ENCODE measurements around the gene GRM4. TPM values are rescaled to one million over a fixed set of nuclear protein-coding genes. Genes with fewer than 3 reads are reported as not detected.
"Not testable (repeated sequence)": the region's sequence is repeated elsewhere in the genome, so short reads cannot be mapped to it uniquely, and the experiment has no call there.

The GRM4 gene
- total RNA-seq, 1 donor from 2014 or later = 0.29 TPM

DNA sequence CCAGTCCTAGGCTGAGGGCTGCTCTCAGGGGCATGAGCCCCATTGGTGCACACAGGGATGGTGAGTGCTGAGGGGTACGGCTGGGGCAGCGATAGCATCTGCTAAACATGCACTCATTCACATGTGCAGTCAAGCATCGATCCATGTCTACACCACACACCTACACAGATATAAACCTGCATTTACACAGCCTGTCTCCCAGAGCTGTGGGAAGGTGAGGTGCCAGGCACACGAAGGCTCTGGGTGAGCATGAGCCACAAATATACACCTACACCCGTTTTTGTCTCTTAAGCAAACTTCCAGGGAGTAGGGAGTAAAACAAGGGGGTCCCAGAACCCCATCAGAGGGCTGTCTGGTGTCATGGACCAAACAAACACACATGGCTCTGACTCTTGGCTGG is 99.3 kb downstream of the GRM4 start:
- intact Hi-C loops (cut with DNase I) = no loop called here
- H3K27ac ChIP-seq = no peak overlapping the region
- no peaks in the 10 kb centered on the region for H3K9me3 ChIP-seq
- DNase-seq (no peak), ATAC-seq (no peak)
- no peaks in the 10 kb centered on the region for H3K36me3 ChIP-seq
- H3K4me3 ChIP-seq = no peak overlapping the region
- no peaks in the 10 kb centered on the region for H3K27me3 ChIP-seq
- TF ChIP-seq, protein P1, sequence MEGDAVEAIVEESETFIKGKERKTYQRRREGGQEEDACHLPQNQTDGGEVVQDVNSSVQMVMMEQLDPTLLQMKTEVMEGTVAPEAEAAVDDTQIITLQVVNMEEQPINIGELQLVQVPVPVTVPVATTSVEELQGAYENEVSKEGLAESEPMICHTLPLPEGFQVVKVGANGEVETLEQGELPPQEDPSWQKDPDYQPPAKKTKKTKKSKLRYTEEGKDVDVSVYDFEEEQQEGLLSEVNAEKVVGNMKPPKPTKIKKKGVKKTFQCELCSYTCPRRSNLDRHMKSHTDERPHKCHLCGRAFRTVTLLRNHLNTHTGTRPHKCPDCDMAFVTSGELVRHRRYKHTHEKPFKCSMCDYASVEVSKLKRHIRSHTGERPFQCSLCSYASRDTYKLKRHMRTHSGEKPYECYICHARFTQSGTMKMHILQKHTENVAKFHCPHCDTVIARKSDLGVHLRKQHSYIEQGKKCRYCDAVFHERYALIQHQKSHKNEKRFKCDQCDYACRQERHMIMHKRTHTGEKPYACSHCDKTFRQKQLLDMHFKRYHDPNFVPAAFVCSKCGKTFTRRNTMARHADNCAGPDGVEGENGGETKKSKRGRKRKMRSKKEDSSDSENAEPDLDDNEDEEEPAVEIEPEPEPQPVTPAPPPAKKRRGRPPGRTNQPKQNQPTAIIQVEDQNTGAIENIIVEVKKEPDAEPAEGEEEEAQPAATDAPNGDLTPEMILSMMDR (IDR thresholded peaks at IDR 0.05) = no peak
- H3K4me1 ChIP-seq = no peaks in the 10 kb centered on the region

DNA sequence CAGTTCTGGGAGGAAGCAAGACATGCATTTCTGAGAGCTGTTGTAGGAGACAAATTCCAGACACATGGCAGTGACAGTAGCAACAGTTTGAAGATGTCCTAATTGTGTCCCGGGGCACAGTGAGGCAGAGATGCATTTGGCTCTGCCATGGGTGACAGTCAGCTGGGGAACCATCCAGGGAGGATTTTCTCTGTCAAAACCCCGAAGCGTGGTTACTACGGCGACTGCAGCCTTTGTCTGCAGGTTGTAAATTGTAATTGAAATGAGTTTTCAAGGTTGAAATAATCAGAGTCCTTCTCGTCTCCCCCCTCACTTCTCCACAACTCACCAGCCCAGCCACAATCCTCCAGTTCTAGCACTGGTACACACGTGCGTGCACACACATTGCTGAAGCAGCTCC is 100.1 kb downstream of the GRM4 start:
- Histone ChIP-seq H3K9me3 (no peaks in the 10 kb centered on the region), H3K27me3 (no peaks in the 10 kb centered on the region), H3K36me3 (no peaks in the 10 kb centered on the region), H3K4me3 (no peak overlapping the region), H3K4me1 (no peaks in the 10 kb centered on the region), H3K27ac (no peak overlapping the region)
- DNase-seq (no peak), ATAC-seq (no peak)
- intact Hi-C loops (cut with DNase I) = no loop called here
- TF ChIP-seq, protein P1 (IDR thresholded peaks at IDR 0.05) = no peak

DNA sequence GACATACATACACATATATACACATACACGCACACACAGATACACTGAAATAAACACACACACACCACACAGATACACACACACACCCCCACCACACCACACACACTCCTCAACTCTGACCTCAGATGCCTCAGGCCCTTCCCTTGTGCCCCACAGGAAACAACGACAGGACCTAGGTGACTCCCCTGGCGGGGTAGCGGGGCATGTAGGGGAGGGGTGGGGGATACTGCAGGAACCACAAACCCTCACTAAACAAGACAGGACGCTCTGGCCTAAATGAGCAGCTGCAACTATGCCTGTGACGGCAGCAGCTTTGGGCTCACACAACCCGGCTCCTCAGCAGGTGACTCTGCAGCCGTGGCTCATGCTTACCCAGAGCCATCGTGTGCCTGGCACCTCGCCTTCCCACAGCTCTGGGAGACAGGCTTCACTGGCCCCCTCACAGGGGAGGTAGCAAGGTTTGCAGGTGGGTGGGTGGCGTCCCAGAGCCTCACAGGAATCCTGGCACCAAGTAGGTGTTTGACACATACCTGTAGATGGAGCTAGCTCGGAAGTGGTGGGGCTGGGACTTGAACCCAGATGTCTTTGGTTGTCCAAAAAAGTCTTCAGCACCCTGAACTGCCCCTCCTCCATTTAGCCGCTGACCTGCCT is 100.8 kb downstream of the GRM4 start:
- H3K4me1 ChIP-seq = no peaks in the 10 kb centered on the region
- DNase-seq (no peak), ATAC-seq (no peak)
- no peaks in the 10 kb centered on the region for H3K9me3 ChIP-seq
- H3K27me3 ChIP-seq = no peaks in the 10 kb centered on the region
- no peak overlapping the region for H3K4me3 ChIP-seq
- TF ChIP-seq, protein P1 (IDR thresholded peaks at IDR 0.05) = no peak
- intact Hi-C loops (cut with DNase I) = no loop called here
- H3K36me3 ChIP-seq = no peaks in the 10 kb centered on the region
- H3K27ac ChIP-seq = no peak overlapping the region

DNA sequence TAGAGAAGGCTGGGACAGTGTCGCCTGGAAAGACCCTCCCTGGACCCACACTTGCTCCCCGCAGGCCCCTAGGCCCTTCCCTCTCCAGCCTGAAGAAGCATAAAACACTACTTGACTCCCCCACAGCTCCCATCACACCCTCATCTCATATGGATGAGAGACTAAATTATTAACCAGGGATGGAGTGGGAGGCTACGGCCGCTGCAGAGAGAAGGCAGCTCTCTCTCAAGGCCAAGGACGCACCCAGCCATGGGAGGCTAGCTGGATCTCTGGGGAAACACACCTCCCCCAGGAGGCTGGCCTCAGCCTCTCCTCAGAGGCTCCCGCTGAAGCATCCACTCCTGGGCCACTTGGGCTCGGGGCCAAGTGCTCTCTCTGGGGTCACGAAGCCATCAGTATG is 102.5 kb downstream of the GRM4 start:
- DNase-seq (no peak), ATAC-seq (no peak)
- H3K36me3 ChIP-seq = no peaks in the 10 kb centered on the region
- H3K4me1 ChIP-seq = no peaks in the 10 kb centered on the region
- TF ChIP-seq, protein P1 (IDR thresholded peaks at IDR 0.05) = no peak
- no peaks in the 10 kb centered on the region for H3K27me3 ChIP-seq
- intact Hi-C loops (cut with DNase I) = no loop called here
- H3K4me3 ChIP-seq = no peak overlapping the region
- H3K27ac ChIP-seq = no peak overlapping the region
- no peaks in the 10 kb centered on the region for H3K9me3 ChIP-seq

DNA sequence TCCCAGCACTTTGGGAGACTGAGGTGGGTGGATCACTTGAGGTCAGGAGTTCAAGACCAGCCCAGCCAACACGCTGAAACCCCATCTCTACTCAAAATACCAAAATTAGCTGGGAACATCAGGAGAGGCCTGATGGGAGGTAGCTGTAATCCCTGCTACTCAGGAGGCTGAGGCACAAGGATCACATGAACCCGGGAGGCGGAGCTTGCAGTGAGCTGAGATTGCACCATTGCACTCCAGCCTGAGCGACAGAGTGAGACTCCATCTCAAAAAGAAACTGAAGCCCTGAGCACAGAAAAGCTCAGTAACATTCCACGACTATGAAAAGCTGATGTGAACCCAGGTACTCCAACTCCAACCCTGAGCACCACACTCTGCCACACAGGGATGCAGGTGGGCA is 103.9 kb downstream of the GRM4 start:
- H3K27me3 ChIP-seq; H3K36me3 ChIP-seq; H3K9me3 ChIP-seq; DNase-seq; intact Hi-C loops (cut with DNase I); ATAC-seq; H3K27ac ChIP-seq; H3K4me3 ChIP-seq; H3K4me1 ChIP-seq: not testable (repeated sequence)

DNA sequence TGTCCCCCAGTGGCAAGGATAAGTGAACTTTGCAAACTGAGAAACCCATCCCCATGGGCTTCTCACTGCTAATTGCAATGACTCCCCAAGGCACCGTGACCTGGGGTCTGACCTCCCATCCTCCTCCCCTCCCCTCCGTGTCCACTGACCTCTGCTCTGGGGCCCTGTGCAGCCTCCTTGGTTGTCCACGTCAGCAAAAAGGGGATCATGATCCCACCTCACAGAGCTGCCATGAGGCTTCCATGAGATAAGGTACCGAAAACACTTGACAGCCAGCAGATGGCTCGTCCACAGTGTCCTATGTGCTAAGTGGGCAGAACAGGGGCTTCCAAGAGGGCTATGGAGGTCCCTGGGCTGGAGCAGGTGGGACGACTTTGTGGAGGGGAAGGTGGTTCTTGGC is 104.5 kb downstream of the GRM4 start:
- no peak for ATAC-seq
- Histone ChIP-seq H3K36me3 (no peaks in the 10 kb centered on the region), H3K27me3 (no peaks in the 10 kb centered on the region), H3K9me3 (no peaks in the 10 kb centered on the region), H3K4me1 (no peaks in the 10 kb centered on the region), H3K4me3 (no peak overlapping the region), H3K27ac (no peak overlapping the region)
- DNase-seq = no peak
- TF ChIP-seq, protein P1 (IDR thresholded peaks at IDR 0.05) = no peak
- intact Hi-C loops (cut with DNase I) = no loop called here

Data from upper lobe of right lung (tissue), 1 donor.